Activated T-cell treated with anti-CD3 and anti-CD28 coated beads, Interleukin-2, amount 50 U/mL, for 48 hours (primary cell): ENCODE measurements around the gene CYP2A13.
A peak's percentile ranks its signal among the peaks of the same experiment; 100 is the strongest.
"Not testable (repeated sequence)": the region's sequence is repeated elsewhere in the genome, so short reads cannot be mapped to it uniquely, and the experiment has no call there.

Experiments used
- DNase-seq, 2 experiments: peaks; one replicate each; pipeline ENCODE4 v3.0.0-alpha.2; 2020

CYP2A13 gene

GRCh38 chr19:41120929-41121911, 33.0 kb downstream of the CYP2A13 start:
- peak; percentile 30 to 37 for DNase-seq

GRCh38 chr19:41122846-41123245, 34.6 kb downstream of the CYP2A13 start:
- not testable (repeated sequence) for DNase-seq

GRCh38 chr19:41123716-41124294, 35.6 kb downstream of the CYP2A13 start:
- no peak for DNase-seq

- peak; percentile 47 to 51 for DNase-seq
Observed at GRCh38 chr19:41126765-41127203, 38.5 kb downstream of the CYP2A13 start.

DNA sequence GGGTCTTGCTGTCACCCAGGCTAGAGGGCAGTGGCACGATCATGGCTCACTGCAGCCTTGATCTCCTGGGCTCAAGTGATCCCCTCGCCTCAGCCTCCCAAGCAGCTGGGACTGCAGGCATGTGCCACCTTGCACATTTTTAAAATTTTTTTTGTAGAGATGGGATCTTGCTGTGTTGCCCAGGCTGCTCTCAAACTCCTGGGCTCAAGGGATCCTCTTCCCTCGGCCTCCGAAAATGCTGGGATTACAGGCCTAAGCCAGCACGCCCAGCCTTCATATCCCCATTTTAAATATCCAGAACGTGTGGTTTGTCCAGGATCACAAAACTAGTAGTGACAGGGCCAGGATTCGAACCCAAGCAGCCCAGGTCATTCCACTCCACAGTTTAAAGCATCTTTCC, 39.1 kb downstream of the CYP2A13 start:
- not testable (repeated sequence) for DNase-seq

DNA sequence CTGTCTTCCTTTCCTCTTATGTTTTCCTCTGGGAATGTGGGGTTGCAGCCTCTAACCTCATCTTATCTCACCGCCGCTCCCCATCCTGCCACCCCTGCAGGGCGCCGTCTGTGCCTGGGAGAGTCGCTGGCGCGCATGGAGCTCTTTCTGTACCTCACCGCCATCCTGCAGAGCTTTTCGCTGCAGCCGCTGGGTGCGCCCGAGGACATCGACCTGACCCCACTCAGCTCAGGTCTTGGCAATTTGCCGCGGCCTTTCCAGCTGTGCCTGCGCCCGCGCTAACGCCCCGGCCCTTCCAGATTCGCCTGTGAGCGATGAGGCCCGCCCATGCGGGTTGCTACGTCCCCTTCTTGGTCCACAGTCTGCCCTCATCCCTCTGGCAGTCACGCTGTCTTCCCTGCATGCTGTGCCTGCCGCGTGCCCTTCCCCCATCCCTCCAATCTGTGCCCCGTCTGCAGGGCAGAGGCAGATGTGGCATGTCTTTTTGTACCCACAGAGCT, 39.6 kb downstream of the CYP2A13 start:
- peak; percentile 76 to 80 for DNase-seq

DNA sequence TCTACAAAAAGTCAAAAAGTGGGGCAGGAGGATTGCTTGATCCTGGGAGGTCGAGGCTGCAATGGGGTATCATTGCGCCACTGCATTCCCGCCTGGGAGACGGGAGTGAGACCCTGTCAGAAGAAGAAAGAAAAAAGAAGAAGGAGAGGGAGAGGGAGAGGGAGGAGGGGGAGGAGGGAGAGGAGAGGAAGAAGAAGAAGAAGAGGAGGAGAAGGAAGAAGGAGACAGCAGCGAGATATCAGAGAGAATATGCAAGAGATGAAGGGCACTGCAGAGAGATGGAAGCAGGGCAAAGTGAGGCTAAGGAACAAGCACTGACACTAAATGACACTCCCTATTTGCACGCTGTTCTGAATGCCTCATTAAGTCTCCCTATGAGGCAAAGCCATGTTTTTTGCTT, 40.4 kb downstream of the CYP2A13 start:
- DNase-seq: no peak

- DNase-seq: no peak
Observed at GRCh38 chr19:41131186-41131585, 42.9 kb downstream of the CYP2A13 start.

GRCh38 chr19:41133260-41133659, 45.0 kb downstream of the CYP2A13 start:
- no peak for DNase-seq

GRCh38 chr19:41134616-41135015, 46.4 kb downstream of the CYP2A13 start:
- no peak for DNase-seq

GRCh38 chr19:41135390-41136384, 47.4 kb downstream of the CYP2A13 start:
- DNase-seq: peak; percentile 43 to 57

DNA sequence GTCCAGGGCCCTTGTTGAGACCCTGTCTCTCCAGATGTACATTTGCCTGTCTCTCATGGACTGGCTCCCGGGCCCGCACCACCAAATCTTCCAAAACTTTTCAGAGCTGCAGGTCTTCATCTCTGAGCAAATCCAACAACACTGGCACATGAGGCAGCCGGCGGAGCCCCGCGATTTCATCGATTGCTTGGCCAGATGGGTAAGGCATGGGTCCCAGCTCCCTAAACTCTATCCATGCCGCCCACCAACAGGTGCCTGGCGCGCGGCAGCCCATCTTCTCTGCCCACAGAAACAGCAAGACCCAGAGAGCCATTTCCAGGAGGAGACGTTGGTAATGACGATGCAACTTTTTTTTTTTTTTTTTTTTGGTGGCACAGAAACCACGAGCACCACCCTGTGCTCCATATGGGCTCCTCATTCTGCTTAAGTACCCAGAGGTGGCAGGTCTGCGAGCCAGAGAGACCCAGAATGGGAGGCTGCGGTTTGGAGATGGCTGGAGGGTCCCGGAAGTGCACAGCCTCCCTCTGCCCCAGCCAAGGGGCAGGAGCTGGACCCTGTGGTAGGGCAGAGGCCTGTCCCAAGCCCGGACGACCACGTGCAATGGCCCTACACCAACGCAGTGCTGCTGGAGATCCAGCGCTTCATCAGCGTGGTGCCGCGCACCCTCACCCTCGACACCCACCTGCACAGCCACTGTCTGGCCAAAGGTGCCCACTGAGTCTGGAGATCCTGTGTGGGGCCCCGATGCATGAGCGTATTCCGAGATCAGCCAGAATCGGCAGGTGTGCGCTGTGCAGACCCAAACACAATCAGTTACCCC, 48.6 kb downstream of the CYP2A13 start:
- no peak for DNase-seq

- peak; percentile 86 to 88 for DNase-seq
Observed at GRCh38 chr19:41144403-41144802, 56.2 kb downstream of the CYP2A13 start.
